ENCODE results near the gene MAP4.
"Not testable (repeated sequence)": the region's sequence is repeated elsewhere in the genome, so short reads cannot be mapped to it uniquely, and the experiment has no call there.

MAP4 gene, protein sequence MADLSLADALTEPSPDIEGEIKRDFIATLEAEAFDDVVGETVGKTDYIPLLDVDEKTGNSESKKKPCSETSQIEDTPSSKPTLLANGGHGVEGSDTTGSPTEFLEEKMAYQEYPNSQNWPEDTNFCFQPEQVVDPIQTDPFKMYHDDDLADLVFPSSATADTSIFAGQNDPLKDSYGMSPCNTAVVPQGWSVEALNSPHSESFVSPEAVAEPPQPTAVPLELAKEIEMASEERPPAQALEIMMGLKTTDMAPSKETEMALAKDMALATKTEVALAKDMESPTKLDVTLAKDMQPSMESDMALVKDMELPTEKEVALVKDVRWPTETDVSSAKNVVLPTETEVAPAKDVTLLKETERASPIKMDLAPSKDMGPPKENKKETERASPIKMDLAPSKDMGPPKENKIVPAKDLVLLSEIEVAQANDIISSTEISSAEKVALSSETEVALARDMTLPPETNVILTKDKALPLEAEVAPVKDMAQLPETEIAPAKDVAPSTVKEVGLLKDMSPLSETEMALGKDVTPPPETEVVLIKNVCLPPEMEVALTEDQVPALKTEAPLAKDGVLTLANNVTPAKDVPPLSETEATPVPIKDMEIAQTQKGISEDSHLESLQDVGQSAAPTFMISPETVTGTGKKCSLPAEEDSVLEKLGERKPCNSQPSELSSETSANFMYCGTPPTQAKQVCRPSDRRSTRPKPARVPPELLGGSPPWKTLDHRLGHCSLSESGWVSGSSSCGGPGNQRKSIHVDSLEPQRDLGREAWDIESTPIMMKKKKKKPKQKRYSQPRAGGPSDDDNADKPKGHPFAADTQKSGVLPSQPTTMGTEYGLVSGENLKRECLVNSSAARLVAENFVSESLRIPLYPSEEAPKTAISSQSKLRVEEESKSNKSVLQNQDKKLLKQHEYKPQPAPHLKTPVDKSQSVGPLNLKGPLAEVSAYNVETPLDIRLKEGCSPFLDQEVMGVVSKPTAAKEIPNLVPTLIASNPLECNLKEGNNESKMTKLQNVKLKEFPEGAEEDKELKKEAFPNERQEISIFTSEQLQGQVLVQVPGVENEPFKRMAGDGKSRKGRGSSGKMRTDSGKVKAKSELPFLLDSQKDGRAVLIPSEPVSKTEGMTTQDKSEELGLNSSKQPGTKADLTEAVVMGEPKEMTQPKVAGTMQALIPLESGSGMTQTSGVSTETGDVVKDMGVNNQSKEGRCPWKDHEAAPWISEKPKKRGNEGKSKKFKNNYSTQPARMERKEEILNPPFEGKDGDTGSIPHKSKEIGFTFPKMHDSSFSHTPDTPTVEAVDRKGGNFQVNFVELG (N-terminal part only)

DNA sequence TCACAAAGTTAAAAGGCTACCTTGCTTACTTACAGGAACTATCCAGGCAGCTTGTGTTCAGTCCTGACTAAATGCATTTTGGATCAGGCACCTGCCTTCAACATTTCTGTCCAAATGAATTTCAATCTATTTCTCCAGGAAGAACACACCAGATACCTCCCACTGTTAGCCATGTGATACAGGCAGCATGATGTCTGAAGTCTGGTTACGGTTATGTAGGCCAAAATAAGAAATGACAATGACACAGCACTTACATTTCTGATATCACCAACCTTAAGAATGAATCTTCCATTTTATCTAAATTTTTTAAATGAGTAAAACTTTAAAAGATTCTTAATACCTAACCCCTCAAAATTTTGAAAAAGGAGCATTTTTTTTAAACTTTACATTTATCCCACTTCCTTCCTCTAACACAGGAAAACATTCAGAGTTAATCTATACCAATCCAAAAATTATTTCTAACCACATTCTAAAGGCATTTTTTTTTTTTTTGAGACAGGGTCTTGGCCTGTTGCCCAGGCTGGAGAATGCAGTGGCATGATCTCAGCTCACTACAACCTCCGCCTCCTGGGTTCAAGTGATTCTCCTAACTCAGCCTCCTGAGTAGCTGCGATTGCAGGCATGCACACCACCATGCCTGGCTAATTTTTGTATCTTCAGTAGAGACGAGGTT lies at the start of gene MAP4:
Gene MAP4, minus strand, starts transcription at position 116 of the 673 bp plus-strand sequence. CDS start 17,556 bp downstream, outside the sequence.
- DNase-seq, result no peak

DNA sequence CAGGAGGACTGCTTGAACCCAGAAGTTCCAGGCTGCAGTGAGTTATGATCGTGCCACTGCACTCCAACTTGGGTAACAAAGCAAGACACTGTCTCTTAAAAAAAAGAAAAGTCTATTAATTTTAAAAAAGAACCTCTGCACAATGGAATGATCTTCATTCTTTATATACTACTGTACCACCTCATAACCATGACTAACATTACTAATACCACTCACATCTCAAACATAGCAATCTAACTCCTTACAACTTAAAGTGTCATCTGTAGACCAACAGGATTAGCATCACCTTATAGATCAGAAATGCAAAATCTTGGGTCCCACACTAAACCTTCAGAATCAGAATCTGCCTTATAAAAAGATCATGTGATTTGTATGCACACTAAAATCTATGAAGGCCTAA lies 48.8 kb upstream of the MAP4 start:
- no peak for DNase-seq

DNA sequence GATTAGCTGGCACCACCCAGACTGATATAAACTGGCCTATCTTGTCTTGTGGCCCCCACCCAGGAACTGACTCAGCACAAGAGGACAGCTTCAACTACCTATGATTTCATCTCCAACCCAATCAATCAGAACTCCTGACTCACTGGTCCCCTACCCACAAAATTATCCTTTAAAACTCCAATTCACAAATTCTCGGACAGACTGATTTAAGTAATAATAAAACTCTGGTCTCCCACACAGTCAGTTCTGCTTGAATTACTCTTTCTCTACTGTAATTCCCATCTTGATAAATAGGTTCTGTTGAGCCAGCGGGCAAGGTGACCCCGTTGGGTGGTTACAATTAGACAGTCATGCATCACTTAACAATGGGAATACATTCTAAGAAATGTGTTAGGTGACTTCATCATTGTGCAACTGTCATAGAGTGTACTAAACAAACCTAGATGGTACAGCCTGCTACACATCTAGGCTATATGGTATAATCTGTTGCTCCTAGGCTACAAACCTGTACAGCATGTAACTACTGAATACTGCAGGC lies 48.1 kb upstream of the MAP4 start:
- DNase-seq, result no peak

DNA sequence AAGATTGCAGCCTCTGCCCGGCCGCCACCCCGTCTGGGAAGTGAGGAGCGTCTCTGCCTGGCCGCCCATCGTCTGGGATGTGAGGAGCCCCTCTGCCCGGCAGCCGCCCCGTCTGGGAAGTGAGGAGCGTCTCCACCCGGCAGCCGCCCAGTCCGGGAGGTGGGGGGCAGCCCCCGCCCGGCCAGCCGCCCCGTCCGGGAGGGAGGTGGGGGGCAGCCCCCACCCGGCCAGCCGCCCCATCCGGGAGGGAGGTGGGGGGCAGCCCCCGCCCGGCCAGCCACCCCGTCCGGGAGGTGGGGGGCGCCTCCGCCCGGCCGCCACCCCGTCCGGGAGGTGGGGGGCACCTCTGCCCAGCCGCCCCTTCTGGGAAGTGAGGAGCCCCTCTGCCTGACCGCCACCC lies 45.4 kb upstream of the MAP4 start:
- DNase-seq, result not testable (repeated sequence)

DNA sequence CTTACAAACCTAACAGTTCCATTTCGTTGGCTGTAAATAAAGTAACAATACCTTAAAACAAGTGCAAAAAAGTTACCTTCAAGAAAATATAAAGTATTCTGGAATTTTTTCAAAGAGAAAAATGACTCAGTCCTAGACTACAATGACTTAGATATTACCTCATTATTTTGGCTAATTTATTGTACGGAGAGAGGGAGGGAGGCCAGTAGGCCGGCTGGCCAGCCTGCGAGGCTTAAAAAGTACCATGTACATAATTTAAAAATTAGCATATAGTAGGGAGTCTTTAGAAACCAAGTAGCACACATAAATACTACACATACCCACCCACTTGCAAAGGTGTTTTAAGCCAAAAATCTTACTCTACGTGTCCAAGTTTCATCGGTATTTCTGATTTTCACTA lies 41.9 kb upstream of the MAP4 start:
- no peak for DNase-seq

DNA sequence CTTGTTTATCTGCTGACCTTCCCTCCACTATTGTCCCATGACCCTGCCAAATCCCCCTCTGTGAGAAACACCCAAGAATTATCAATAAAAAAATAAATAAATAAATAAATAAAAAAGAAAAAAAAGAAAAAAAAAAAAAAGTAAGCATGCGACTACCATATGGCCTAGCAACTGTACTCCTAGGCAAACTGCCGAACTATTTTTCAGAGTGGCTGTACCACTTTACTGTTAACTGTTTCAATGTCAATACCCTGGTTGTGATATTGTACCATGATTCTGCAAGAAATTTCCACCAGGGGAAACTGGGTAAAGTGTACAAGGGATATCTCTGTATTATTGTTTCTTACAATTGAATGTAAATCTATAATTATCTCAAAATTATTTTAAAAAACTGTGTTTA lies 41.3 kb upstream of the MAP4 start:
- no peak for DNase-seq

DNA sequence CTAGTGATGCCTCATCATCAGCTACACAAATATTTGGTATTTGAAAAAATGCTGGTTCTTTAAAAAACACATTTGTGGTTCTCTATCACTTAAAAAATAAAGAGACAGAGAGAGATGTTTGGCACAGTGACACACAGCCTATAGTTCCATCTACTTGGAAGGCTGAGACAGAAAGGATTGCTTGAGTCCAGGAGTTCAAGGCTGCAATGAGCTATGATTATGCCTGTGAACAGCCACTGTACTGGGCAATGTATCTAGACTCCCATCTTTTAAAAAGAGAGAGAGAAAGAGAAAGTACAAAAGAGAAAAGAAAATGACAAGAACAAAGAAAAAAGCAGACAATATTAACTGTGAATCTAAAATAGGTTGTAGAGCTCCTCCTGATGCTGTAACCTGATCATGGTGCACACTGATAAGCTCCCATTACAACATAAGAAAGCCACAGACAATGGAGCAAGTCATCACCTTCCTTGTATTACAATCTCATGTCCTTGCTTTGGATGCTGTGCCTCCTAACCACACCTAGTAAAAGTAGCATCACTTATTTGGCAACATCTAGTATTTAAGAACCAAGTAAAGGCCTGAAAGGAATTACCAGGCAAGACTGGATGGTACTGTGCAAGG lies 31.7 kb upstream of the MAP4 start:
- no peak for DNase-seq

DNA sequence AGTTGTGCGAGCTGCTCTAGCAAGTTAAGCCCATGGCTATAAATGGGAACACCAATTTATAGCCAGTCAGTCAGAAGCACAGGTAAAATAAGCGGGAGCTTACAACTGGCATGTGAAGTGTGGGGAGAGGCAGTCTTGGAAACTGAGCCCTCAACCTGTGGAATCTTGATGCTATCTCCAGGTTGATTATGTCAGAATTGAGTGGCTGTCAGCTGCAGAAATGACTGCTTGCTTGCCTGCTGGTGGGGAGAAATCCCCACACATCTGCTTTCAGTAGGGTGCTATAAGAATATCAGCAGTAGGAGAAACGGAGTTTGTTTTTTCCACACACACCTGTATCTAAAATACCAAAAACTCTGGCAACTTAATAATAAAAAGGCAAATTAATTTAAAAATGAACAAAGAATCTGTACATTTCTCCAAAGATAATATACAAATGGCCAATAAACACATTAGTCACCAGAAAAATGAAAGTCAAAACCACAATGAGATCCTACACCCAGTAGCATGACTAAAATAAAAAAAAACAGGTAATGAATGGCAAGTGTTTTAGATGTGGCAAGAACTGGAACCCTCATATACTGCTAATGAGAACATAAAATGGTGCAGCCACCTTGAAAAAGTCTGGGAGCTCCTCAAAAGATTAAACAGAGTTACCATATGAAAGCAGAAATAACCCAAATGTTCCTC lies 26.0 kb upstream of the MAP4 start:
- DNase-seq, result no peak

DNA sequence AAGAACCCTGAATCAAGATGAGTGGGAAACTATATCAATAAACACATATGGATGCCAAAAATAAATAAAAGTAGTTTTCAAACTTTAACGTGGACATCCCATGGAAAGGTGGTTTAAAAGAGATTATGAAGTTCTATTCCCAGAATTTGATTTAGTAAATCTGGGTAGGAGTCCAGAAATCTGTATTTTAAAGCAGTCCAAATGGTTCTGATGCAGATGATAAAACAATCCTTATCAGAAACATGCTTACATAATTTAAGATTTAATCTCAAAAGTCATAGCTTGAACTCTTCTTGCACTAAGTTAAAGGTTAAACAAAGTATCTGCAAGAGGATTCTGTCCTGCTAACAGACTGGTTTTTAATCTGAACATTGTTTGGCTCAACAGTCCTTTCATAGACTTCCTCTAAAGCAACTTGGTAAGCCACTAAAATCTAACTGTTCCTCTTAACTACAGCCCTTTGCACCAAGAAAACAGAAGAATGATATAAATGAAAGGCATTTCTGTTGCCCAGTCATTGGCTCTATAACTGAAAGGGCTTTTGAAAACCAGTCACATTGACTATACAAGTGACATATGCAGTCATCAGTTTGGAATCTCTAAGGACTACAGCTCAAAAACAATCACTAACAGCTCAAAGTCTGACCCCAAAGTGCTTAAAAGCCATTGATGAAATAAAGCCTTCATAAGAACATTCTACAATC lies 23.4 kb upstream of the MAP4 start:
- DNase-seq, result peak in 1 of 2 donors; percentile 57

DNA sequence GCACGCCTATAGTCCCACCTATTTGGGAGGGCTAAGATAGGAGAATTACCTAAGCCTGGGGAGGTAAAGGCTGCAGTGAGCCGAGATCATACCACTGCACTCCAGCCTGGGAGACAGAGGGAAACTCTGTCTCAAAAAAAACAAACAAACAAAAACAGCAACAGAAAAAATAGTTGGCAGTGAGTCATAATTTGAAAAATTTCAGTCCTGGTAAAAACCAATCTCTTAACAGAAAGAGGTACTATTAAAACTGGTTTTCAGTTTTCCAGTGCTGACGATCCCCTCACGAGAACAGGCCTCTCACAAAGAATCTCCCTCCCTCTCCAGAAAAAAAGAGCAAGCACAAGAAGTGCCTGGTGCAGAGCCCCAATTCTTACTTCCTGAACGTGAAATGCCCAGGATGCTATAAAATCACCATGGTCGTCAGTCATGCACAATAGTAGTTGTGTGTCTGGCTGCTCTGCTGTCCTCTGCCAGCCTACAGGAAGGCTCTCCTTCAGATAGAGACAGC lies 22.8 kb upstream of the MAP4 start:
- no peak for DNase-seq

DNA sequence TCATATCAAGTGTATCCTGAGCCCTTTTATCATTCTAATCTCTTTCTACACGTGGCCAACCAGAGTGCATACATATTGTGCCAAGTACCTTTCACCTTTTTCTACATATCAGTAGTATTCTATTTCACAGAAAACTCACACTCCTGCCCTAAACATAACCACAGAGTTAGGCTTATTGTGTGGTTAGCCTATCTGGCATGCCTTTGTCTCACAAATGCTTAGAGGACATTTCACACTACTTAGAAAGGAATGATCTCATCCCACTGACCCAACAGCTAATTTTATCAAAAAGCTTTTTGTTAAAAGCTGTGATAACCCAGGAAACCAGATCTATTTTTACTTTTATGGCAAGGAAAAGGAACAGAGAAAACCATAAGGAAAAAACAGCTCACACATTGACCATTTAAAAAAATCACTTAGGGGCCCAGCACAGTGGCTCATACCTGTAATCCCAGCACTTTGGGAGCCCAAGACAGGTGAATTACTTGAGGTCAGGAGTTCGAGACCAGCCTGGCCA lies 17.8 kb upstream of the MAP4 start:
- peak in 1 of 2 donors; percentile 41 for DNase-seq

DNA sequence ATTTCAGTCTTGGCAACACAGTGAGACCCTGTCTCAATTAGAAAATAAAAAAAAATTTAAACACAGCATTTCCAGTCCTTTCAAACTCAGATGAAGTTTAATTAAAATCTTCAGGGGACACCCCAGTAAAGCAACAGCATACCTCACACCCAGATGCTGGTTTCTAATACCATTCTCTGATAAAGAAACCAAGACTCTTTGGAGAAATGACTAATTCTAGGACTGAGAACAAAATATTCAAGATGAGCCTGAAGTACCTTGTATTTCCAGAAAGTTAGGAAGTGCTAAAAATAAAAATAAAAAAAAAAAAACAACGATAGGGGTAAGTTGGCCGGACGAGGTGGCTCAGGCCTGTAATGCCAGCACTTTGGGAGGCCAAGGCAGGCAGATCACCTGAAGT lies 14.0 kb upstream of the MAP4 start:
- no peak for DNase-seq

DNA sequence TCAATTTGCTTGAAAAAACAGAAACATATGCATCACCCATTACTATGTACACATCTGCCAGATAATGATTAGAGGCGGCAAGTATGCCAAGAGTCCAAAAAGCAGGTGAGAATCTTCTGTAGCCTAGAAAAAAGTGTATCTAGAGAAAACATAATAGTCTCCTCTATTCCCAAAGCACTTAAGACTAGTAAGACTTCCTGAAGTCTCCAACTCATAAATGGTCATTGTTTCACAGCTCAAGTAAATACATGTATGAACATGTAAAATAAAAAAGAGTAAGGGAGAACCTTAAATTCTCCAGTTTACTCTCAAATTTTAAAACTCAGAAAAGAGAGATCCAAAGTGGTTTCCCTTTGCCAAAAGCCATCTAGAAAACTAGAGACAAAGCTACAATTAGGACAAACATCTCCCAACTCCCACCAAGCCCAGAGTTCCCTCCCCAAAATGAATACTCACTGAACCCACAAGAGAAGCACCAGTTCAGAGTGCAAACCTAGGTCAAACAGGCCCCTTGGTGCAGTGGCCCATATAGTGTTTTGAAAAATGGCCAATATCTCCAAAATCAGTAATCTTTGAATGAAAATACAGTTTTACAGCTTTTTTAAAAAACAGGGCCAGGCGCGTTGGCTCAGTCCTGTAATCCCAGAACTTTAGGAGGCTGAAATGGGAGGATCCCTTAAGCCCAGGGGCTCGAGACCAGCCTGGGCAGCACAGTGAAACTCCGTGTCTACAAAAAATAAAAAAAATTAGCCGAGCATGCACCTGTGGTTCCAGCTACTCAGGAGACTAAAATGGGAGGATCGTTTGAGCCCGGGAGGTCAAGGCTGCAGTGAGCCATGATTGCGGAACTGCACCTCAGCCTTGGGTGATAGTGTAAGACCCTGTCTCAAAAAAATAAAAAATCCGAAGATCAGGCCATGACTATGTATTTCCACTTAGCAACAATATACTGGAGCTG lies 11.0 kb upstream of the MAP4 start:
- no peak for DNase-seq

DNA sequence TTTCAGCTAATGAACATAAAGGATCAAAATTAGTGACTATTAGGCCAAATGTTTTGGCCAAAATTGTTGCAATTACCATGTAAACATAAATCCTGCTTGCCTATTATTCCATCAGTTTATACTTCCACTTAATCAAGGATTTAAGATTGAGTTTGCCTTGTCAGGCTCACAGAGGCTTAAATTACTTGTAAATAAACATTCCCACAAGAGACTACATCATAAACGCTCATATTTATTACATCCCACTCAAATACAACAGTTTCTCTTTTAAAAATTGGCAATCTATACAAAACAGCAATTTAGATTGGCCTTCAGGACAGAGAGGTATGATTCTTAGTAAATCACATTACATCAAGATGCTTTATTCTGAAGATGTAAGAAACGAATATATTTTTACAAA lies 9.9 kb upstream of the MAP4 start:
- DNase-seq, result no peak

DNA sequence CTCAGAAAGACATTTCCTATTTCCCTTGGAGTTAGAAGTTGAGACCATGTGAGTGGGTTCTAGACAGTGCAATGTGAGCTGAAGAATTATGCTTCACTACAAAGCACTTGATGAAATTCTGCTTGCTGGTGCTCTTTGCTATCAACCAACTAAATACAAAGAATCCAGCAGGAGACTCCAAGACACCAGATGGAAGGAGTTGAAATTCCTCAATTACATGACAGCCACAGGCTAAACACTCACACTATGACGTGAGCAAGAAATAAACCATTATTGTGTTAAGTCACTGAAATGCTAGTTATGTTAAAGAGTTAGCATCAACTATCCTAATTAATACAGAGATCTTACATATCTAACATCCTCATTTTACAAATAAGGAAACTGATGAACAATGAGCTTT lies 8.2 kb upstream of the MAP4 start:
- DNase-seq, result no peak

DNA sequence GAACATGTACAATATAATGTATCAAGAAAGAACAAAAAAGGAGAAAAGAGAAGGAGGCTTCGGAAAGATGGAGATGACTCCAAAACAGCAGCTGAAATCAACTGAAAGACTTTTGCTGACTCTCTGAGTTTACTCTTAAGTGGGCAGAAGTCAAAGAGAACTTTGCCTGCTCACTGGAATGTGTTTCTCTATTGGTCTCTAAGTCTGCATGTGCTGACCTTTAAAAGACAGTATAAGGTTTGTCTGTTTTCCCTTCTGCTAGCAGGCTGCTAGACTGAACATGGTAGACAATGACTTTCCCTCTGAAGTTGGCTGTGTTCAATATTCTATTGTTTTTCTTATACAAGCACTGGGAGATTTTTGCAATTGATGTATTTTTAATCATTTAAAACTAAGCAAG lies 7.2 kb upstream of the MAP4 start:
- DNase-seq, result no peak

DNA sequence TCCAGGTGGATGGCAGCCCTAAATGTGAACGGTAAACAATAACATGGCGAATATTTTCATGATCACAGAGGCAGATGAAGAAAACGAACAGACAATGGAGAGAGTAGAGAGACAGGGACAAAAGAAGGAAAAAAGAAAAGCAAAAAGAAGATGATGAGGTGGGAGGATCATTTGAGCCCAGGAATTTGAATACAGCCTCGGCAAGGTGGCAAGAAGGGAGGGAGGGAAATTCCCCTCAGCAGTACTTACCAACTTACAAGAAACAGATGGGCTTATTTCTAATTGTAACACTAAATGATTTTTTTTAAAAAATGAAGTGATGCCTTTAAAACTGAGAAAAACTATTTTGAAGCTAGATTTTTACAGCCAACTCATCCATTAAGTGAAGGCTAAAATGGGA lies 6.0 kb upstream of the MAP4 start:
- DNase-seq, result no peak

DNA sequence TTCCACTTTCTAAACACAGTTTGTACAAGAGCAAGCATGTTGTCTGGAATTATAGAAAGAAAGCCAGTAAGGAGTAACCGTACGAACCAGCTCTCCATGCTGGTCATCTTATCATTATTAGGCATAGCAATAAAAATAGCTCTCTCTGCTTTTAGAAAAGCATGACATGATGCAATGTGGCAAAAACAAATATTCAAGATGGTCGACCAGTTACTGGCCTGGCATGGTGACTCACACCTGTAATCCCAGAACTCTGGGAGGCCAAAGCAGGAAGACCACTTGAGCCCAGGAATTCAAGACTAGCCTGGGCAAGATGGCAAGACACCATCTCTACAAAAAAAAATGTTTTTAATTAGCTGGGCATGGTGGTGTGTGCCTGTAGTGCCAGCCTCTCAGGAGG lies 2.6 kb upstream of the MAP4 start:
- DNase-seq, result no peak
